CD4-positive, alpha-beta memory T cell (primary cell): Measurements from ENCODE around the gene ADGRB3. TPM values are rescaled to one million over a fixed set of nuclear protein-coding genes. Genes with fewer than 3 reads are reported as not detected.

ENCODE experiments used
- CTCF ChIA-PET: fragments of 350-600 bp; sonication (Branson Sonifier 250); formaldehyde crosslinking; loops from one replicate; lab custom pipeline; 2021; ENCODE audit warnings: inconsistent platforms; ENCODE audit not compliant: partially characterized antibody; lab: Charles Lee
- POLR2A ChIA-PET: fragments of 350-600 bp; sonication (Branson Sonifier 250); formaldehyde crosslinking; loops from one replicate; lab custom pipeline; 2021; ENCODE audit not compliant: partially characterized antibody; lab: Charles Lee
- DNase-seq, 5 donors: peaks; one replicate each; pipeline versions ENCODE4 v3.0.0 to v3.0.0-alpha.2; 2020 to 2022; ENCODE audit warnings: mixed read lengths in 1 of 5
- H3K27ac ChIP-seq: one replicate; pipeline ENCODE4 v1.7.0; 2013; ENCODE audit warnings: low read depth, low read length
- H3K27me3 ChIP-seq: 2 replicates; pipeline ENCODE4 v1.7.0; 2013; ENCODE audit warnings: mild to moderate bottlenecking, low read length, moderate library complexity; ENCODE audit not compliant: insufficient read depth
- H3K36me3 ChIP-seq: 2 replicates; pipeline ENCODE4 v1.7.0; 2013; ENCODE audit warnings: mild to moderate bottlenecking, low read length, moderate library complexity; ENCODE audit not compliant: insufficient read depth
- H3K4me1 ChIP-seq: 2 replicates; pipeline ENCODE4 v1.7.0; 2013; ENCODE audit warnings: mild to moderate bottlenecking, low read length, moderate library complexity; ENCODE audit not compliant: insufficient read depth
- H3K4me3 ChIP-seq, 2 donors: one replicate each; pipeline ENCODE4 v1.7.0; 2013; ENCODE audit warnings: low read length in 2 of 2, mild to moderate bottlenecking in 1 of 2
- H3K9me3 ChIP-seq, 2 donors: one replicate each; pipeline ENCODE4 v1.7.0; 2013; ENCODE audit warnings: low read length in 2 of 2, control low read depth in 1 of 2; ENCODE audit not compliant: control insufficient read depth in 1 of 2
- H3K27ac Mint-ChIP-seq, 7 donors: one replicate each; pipeline ENCODE4 v1.8.0; 2020 to 2021; ENCODE audit warnings: mixed read lengths in 7 of 7, mild to moderate bottlenecking in 6 of 7, inconsistent platforms in 3 of 7, moderate library complexity in 3 of 7
- H3K27me3 Mint-ChIP-seq, 2 donors: one replicate each; pipeline ENCODE4 v1.8.0; 2020 to 2021; ENCODE audit warnings: mixed read lengths in 2 of 2
- H3K36me3 Mint-ChIP-seq, 2 donors: one replicate each; pipeline ENCODE4 v1.8.0; 2020 to 2021; ENCODE audit warnings: mixed read lengths in 2 of 2, inconsistent platforms in 1 of 2, mild to moderate bottlenecking in 1 of 2
- H3K4me1 Mint-ChIP-seq, 4 donors: one replicate each; pipeline ENCODE4 v1.8.0; 2020 to 2021; ENCODE audit warnings: mixed read lengths in 4 of 4, mild to moderate bottlenecking in 1 of 4
- H3K4me3 Mint-ChIP-seq, 8 donors: one replicate each; pipeline ENCODE4 v1.8.0; 2020 to 2021; ENCODE audit warnings: mixed read lengths in 8 of 8, mild to moderate bottlenecking in 7 of 8, moderate library complexity in 6 of 8, inconsistent platforms in 3 of 8
- H3K9me3 Mint-ChIP-seq, 8 donors: one replicate each; pipeline ENCODE4 v1.8.0; 2020 to 2021; ENCODE audit warnings: mixed read lengths in 8 of 8, mild to moderate bottlenecking in 5 of 8, inconsistent platforms in 3 of 8, moderate library complexity in 1 of 8
- intact Hi-C: fragments of 100-400 bp; cut with micrococcal nuclease; formaldehyde crosslinking; loops from one replicate; pipeline ENCODE4 v1.15.1; 2023
- polyA plus RNA-seq, 2 donors: library from polyadenylated mRNA; unstranded; fragments of 300-500 nt; fragmentation: Illumina TruSeq; gene quantifications; one replicate each; pipeline ENCODE4 v1.2.3, GENCODE V29; 2021
- total RNA-seq, 2 experiments: library from RNA; stranded (reverse); gene quantifications; one replicate each; pipeline ENCODE4 v1.2.3, GENCODE V29; 2021

ADGRB3 gene
- total and polyA plus RNA-seq, 4 experiments from 2014 or later, result not detected

DNA sequence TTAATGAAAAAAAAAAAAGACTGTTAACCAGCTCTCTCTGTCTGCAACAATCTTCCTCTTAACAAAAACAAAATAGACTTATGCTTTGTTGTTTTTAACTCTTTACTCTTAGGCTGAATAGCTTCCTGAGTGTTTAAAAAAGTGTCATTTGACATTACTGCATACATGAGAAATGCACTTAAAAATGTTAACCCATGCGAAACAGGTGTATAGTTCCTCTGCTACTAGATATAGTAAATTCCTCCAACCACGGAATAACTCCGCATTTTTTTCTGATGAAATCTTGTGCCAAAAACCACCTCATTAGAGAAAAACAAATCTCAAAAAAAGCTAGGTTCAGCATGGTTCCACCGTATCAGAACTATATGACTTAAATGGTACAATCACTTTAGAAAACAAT, 426.0 kb downstream of the ADGRB3 start:
- Histone ChIP-seq H3K36me3 (no peaks in the 10 kb centered on the region), H3K4me1 (no peaks in the 10 kb centered on the region), H3K27ac (no peak overlapping the region), H3K9me3 (no peaks in the 10 kb centered on the region), H3K27me3 (no peaks in the 10 kb centered on the region), H3K4me3 (no peak overlapping the region)
- H3K4me1 Mint-ChIP-seq, result no peaks in the 10 kb centered on the region
- CTCF ChIA-PET, result no interaction called here
- H3K4me3 Mint-ChIP-seq, result no peak overlapping the region
- H3K36me3 Mint-ChIP-seq, result no peaks in the 10 kb centered on the region
- no peak for DNase-seq
- no peaks in the 10 kb centered on the region for H3K27me3 Mint-ChIP-seq
- POLR2A ChIA-PET, result no interaction called here
- H3K9me3 Mint-ChIP-seq, result peaks cover 0 to 3% (median 0%) of the 10 kb centered on the region in 8 donors
- intact Hi-C loops, result no loop called here
- H3K27ac Mint-ChIP-seq, result no peak overlapping the region

DNA sequence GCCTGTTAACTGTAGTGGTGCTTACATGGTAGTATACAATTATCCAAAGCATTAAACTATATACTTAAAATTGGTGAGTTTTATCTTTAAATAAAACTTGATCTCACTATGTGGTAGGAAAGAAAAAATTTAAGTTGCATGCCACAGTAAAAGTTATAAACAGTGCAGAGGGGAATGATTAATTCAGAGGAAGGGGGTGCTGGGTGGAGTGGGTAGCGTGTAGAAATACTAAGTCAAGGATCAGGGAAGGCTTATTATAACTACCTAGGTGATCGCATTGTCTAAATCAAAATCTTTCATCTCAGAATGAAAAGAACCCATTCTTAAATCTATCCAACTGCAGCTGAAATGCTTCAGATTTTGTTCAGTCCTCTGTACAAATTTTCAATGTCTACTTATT, 428.3 kb downstream of the ADGRB3 start:
- Histone ChIP-seq H3K27ac (no peak overlapping the region), H3K4me1 (no peaks in the 10 kb centered on the region), H3K9me3 (no peaks in the 10 kb centered on the region), H3K36me3 (no peaks in the 10 kb centered on the region), H3K4me3 (no peak overlapping the region), H3K27me3 (no peaks in the 10 kb centered on the region)
- H3K4me1 Mint-ChIP-seq, result no peaks in the 10 kb centered on the region
- peaks cover 0 to 3% (median 0%) of the 10 kb centered on the region in 8 donors for H3K9me3 Mint-ChIP-seq
- no peak overlapping the region for H3K4me3 Mint-ChIP-seq
- intact Hi-C loops, result no loop called here
- H3K27me3 Mint-ChIP-seq, result no peaks in the 10 kb centered on the region
- CTCF ChIA-PET, result no interaction called here
- no peak overlapping the region for H3K27ac Mint-ChIP-seq
- POLR2A ChIA-PET, result no interaction called here
- no peaks in the 10 kb centered on the region for H3K36me3 Mint-ChIP-seq
- DNase-seq, result no peak

DNA sequence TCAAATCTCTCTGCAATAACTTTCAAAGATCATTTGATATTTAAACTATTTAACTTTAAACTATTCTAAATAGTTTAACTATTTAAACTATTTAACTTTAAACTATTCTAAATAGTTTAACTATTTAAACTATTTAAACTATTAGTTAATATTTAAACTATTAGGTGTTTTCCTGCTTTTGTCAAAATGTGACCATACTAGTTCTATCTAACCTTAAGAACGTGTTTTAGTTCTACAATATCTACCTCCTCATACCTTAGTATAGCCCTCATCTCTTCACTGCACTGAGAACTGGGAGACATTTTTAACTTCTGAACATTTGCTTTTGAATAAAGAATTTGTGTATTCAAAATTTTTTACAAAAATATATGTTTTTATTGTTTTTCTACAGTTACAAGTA, 429.1 kb downstream of the ADGRB3 start:
- no peak overlapping the region for H3K4me3 ChIP-seq
- no peaks in the 10 kb centered on the region for H3K4me1 ChIP-seq
- H3K27ac Mint-ChIP-seq, result no peak overlapping the region
- no peaks in the 10 kb centered on the region for H3K36me3 Mint-ChIP-seq
- intact Hi-C loops, result no loop called here
- DNase-seq, result no peak
- H3K9me3 Mint-ChIP-seq, result peaks cover 0 to 3% (median 0%) of the 10 kb centered on the region in 8 donors
- POLR2A ChIA-PET, result no interaction called here
- no peaks in the 10 kb centered on the region for H3K36me3 ChIP-seq
- no peak overlapping the region for H3K27ac ChIP-seq
- H3K4me3 Mint-ChIP-seq, result no peak overlapping the region
- H3K9me3 ChIP-seq, result no peaks in the 10 kb centered on the region
- no peaks in the 10 kb centered on the region for H3K27me3 ChIP-seq
- no peaks in the 10 kb centered on the region for H3K27me3 Mint-ChIP-seq
- CTCF ChIA-PET, result no interaction called here
- H3K4me1 Mint-ChIP-seq, result no peaks in the 10 kb centered on the region

DNA sequence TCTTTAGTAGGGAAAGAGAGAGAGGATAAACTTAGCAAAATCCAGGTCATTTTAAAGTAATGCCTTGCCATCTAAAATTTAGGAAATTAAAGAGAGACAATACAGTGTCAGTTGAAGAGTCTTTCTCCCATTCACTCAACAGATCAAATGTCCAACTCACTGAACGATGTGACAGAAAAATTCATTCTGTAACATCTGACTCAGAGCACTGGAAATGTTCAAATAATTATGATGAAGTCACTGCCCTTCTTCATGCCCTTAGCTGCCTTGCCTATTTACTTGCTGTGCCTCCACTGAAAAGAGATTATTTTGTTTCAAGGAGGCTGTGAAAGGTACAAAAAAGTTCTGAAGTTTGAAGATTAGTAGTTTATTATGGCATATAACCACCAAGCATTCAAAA, 434.8 kb downstream of the ADGRB3 start:
- Mint-ChIP-seq H3K36me3 (no peaks in the 10 kb centered on the region), H3K4me1 (no peaks in the 10 kb centered on the region), H3K27ac (no peak overlapping the region), H3K4me3 (no peak overlapping the region), H3K9me3 (peaks cover 0 to 3% (median 0%) of the 10 kb centered on the region in 8 donors), H3K27me3 (no peaks in the 10 kb centered on the region)
- no peak overlapping the region for H3K4me3 ChIP-seq
- H3K27me3 ChIP-seq, result no peaks in the 10 kb centered on the region
- no peaks in the 10 kb centered on the region for H3K9me3 ChIP-seq
- intact Hi-C loops, result no loop called here
- CTCF ChIA-PET, result no interaction called here
- H3K4me1 ChIP-seq, result no peaks in the 10 kb centered on the region
- no peaks in the 10 kb centered on the region for H3K36me3 ChIP-seq
- POLR2A ChIA-PET, result no interaction called here
- DNase-seq, result no peak
- H3K27ac ChIP-seq, result no peak overlapping the region

DNA sequence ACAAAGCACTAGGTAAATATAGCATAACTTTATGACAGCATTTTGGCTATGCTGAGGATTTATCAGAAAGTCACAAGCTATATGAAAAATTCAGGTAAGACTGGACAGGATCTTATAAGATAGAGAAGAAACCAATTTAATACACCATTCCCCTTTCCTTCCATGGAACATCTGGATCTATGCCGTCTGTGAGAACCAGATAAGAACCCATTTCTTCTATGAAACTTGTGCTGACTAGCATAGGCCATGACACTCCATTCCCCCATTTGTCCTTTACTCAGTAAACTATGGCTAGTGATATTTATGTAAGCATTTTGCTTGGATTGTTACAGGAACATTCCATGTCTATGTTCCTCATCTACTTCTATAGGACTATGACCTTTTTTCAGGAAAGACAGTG, 437.7 kb downstream of the ADGRB3 start:
- no peaks in the 10 kb centered on the region for H3K27me3 Mint-ChIP-seq
- H3K27me3 ChIP-seq, result no peaks in the 10 kb centered on the region
- H3K9me3 Mint-ChIP-seq, result peaks cover 0 to 3% (median 0%) of the 10 kb centered on the region in 8 donors
- H3K4me3 ChIP-seq, result no peak overlapping the region
- intact Hi-C loops, result no loop called here
- POLR2A ChIA-PET, result no interaction called here
- no peaks in the 10 kb centered on the region for H3K36me3 ChIP-seq
- no peaks in the 10 kb centered on the region for H3K36me3 Mint-ChIP-seq
- CTCF ChIA-PET, result no interaction called here
- no peaks in the 10 kb centered on the region for H3K4me1 Mint-ChIP-seq
- H3K27ac Mint-ChIP-seq, result no peak overlapping the region
- no peak overlapping the region for H3K27ac ChIP-seq
- no peaks in the 10 kb centered on the region for H3K9me3 ChIP-seq
- H3K4me3 Mint-ChIP-seq, result no peak overlapping the region
- DNase-seq, result no peak
- no peaks in the 10 kb centered on the region for H3K4me1 ChIP-seq

DNA sequence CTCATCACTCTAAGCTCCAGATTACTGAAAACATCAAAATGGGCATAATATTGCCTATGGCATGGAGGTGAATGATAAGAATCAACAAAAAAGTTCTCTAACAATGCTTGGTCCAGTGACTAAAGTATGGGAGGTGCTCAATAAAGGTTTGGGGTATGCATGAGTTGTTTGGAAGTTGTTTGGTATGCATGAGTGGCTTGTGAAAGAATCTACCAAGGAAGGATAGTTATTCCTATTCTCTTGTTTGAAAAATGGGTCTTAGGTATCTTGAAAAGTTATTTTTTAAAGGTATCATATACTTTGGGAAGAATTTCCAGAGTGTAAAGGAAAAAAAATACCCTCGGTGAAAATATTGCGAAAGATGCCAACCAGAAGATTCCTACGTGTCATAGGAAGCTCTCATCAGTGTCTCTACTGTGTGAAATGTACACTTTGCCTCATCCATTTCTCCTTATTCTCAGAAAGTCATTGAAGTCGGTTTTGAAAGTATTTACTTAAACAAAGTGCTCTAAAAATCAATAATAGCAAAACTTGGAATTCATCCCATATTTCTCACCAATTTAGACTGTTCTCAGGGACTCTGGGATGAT, 449.8 kb downstream of the ADGRB3 start:
- no peaks in the 10 kb centered on the region for H3K27me3 Mint-ChIP-seq
- intact Hi-C loops, result no loop called here
- Histone ChIP-seq H3K9me3 (no peaks in the 10 kb centered on the region), H3K27me3 (no peaks in the 10 kb centered on the region), H3K27ac (no peak overlapping the region), H3K4me3 (no peak overlapping the region), H3K36me3 (no peaks in the 10 kb centered on the region), H3K4me1 (no peaks in the 10 kb centered on the region)
- no peaks in the 10 kb centered on the region for H3K36me3 Mint-ChIP-seq
- no peaks in the 10 kb centered on the region for H3K4me1 Mint-ChIP-seq
- DNase-seq, result no peak
- H3K27ac Mint-ChIP-seq, result no peak overlapping the region
- CTCF ChIA-PET, result no interaction called here
- POLR2A ChIA-PET, result no interaction called here
- peaks cover 0 to 2% (median 0%) of the 10 kb centered on the region in 8 donors for H3K9me3 Mint-ChIP-seq
- no peak overlapping the region for H3K4me3 Mint-ChIP-seq

DNA sequence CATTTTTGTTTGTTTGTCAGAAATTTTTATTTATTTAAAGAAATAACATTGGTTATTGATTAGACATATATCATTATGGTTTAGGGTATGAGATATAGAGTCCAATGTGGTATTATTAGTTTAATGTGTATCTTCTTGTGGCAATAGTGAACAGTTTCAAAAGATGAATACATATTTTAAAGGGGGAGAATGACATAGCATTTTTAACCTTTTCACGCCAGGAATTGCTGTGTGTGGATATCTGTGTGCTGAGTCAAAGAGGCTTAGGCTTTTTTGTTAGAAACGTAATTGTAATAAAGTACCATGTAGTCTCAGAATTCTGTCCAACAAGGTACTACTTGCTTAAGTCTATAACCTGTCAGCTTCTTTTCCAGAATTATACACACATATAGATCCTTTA, 451.6 kb downstream of the ADGRB3 start:
- Histone ChIP-seq H3K9me3 (no peaks in the 10 kb centered on the region), H3K4me1 (no peaks in the 10 kb centered on the region), H3K4me3 (no peak overlapping the region), H3K27me3 (no peaks in the 10 kb centered on the region), H3K36me3 (no peaks in the 10 kb centered on the region), H3K27ac (no peak overlapping the region)
- Mint-ChIP-seq H3K4me1 (no peaks in the 10 kb centered on the region), H3K36me3 (no peaks in the 10 kb centered on the region), H3K27me3 (no peaks in the 10 kb centered on the region), H3K27ac (no peak overlapping the region), H3K9me3 (peaks cover 0 to 5% (median under 1%) of the 10 kb centered on the region in 8 donors), H3K4me3 (no peak overlapping the region)
- DNase-seq, result no peak
- intact Hi-C loops, result no loop called here
- POLR2A ChIA-PET, result no interaction called here
- CTCF ChIA-PET, result no interaction called here

DNA sequence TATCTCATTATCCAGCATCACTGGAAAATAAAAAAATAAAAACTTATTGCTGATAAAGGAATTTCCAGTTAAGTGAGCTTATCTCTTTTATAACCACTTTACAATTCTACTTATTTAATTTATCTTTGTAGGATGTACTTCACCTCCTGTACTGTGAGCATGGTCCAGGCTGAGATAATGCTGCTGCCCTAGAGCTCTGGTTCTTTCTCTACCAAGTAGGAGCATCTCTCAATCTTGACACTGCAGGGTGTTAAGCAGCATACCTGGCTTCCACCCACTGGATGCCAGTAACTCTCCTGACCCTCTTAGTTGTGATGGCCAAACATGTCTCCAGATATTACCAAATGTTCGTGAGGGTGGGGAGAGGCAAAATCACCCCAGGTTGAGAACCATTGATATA, 454.5 kb downstream of the ADGRB3 start:
- POLR2A ChIA-PET, result no interaction called here
- H3K4me1 Mint-ChIP-seq, result no peaks in the 10 kb centered on the region
- no peaks in the 10 kb centered on the region for H3K9me3 ChIP-seq
- no peak overlapping the region for H3K27ac ChIP-seq
- intact Hi-C loops, result no loop called here
- CTCF ChIA-PET, result no interaction called here
- H3K36me3 ChIP-seq, result no peaks in the 10 kb centered on the region
- no peaks in the 10 kb centered on the region for H3K36me3 Mint-ChIP-seq
- no peaks in the 10 kb centered on the region for H3K27me3 ChIP-seq
- H3K4me3 Mint-ChIP-seq, result no peak overlapping the region
- peaks cover 0 to 5% (median 4%) of the 10 kb centered on the region in 8 donors for H3K9me3 Mint-ChIP-seq
- no peak for DNase-seq
- H3K27ac Mint-ChIP-seq, result no peak overlapping the region
- no peaks in the 10 kb centered on the region for H3K4me1 ChIP-seq
- H3K27me3 Mint-ChIP-seq, result no peaks in the 10 kb centered on the region
- H3K4me3 ChIP-seq, result no peak overlapping the region
